ENCODE data around the gene COLQ.
"Not testable (repeated sequence)": the region's sequence is repeated elsewhere in the genome, so short reads cannot be mapped to it uniquely, and the experiment has no call there.

Gene COLQ

DNA sequence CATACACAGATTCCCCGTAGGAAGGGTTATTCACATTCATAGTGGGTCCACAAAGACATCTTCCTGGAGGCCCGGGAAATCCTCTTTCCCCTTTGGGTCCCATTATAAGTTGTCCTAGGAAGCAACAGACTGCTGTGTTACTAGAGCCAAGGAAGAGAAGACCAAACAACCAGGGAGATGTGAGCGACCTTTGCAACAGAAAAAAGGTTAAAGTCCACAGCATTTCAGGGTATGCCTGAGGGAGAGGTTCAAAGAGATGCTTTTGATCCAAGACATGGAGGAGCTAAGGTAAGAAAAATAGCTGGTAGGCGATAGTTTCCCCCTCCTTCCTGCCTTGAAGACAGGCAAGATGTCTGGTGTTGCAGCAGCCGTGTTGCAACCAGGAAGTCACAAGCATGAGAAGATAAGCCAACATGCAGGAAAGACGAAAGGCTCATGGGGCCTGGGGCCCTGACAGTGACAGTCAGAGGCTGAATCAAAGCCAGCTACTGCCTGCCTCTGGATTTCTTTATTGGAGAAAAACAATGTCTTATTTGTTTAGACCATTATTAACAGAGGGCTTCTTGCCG lies 63.2 kb downstream of the COLQ start:
- no peak for DNase-seq (ENCODE audit: extremely low read depth in 1 of 2, low read depth in 1 of 2)

DNA sequence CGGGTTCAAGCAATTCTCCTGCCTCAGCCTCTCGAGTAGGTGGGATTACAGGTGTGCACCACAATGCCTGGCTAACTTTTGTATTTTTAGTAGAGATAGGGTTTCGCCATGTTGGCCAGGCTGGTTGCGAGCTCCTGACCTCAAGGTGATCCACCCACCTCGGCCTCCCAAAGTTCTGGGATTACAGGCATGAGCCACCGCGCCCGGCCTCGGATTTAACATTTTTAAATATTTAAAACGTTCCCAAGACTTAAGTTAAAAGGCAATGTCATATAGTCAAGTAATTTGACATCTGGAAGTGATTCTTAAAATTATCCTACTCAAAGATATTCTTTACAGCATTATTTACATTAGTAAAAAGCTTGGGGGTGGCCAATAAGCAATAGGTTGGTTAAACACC lies 64.6 kb downstream of the COLQ start:
- DNase-seq (ENCODE audit: extremely low read depth in 1 of 2, low read depth in 1 of 2), result not testable (repeated sequence)

DNA sequence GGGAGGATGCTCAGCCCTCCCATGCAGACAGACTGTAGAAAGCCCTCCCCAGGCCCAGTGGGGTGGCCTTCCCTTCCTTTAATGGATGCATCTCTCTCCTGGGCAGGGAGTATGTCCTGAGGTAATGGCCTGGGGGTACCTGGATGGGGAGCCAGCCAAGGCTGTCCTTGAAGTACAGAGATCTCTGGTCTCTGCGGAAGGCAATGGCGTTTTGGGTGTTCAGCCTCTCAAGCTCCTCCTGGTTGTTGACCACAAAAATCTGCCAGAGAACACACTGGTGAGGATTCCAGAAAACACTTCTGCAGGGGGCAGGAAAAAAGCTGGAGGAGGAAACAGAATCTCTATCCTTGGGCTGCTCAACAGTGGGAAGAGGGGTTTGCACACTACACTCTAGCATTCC lies 65.2 kb downstream of the COLQ start:
- DNase-seq (ENCODE audit: extremely low read depth in 1 of 2, low read depth in 1 of 2), result no peak

DNA sequence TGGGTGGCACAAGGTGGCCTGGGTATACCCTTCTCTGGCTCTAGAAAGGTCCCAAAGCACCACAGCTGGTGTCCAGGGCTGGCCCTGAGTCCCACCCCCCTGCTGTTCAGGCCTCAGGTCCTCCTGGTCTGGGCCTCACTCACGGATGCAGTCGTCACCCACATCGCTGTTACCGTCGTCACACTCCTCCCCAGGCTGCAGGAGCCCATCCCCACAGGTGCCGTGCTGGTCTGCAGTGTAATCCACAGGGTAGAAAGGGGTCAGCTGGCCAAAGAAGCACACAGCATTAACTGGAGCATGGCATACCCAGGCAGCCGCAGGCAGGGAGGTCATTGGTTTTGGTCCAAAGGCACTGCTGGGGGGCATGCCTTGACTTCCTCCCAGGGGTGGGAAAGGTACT lies 65.8 kb downstream of the COLQ start:
- no peak for DNase-seq (ENCODE audit: extremely low read depth in 1 of 2, low read depth in 1 of 2)

DNA sequence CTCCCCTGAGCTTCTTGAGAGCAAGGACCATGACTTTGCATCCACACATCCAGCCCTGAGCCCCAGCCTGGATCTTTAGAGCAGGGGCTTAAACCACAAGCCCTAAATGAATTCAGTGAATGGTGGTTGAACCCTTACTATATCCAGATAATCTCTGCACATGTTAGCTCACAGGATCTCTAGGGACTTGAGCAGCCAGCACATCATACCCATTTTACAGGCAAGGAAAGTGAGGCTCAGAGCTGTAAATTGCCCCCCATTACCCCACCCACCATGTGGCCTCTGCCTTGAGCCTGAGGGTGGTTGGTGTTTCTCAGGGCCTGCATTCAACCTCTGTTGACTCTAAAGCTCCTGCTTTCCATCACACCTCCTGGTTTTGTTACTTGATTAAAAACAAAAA lies 66.5 kb downstream of the COLQ start:
- no peak for DNase-seq (ENCODE audit: extremely low read depth in 1 of 2, low read depth in 1 of 2)

DNA sequence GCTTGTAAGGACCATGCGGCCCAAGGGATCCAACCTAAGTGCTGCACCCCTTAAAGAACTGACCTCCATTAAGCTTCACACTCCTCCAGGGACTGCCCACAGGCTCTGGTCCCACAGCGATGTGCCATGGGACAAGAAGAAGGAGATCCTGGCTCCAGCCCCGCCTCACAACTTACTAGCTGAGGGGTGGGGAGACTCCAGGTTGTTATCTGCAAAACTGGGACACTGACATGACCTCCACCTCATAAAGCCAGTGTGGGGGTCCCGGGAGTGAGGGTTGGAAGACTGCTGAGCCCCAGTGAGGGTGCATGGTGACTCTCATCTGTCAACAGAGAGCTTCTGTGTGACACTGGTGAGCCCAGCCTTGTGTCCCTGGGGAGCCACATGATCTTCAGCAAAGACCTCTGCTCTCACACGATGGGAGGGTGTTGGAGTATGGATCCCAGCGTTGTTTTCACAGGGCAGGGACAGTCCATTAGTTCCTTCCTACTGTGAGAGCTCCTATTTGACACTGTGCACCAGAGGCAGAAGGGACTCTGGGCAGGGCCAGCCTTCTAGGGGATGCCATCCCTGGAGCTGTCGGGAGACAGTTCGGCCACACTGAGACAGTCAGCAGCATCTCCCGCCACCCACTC lies 67.4 kb downstream of the COLQ start:
- DNase-seq (ENCODE audit: extremely low read depth in 1 of 2, low read depth in 1 of 2), result no peak

DNA sequence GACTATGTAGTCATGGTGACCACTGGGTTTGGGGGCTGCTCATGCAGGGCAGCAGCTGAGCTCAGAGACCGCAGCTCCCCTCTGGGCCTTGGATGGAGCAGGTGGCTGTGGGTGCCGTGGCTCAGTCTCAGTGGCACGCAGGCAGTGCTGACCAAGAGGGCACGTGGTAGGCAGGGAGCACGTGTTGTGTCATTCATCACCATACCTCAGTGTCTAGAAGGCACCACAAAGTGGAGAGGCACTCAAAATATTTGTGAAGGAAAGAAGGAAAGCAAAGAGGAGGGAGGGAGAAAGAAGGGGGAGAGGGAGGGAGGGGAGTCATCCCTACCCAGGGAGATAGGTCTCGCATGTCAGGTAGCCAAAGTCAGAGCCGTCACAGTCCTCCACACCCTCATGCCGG lies 68.0 kb downstream of the COLQ start:
- DNase-seq (ENCODE audit: extremely low read depth in 1 of 2, low read depth in 1 of 2), result no peak

DNA sequence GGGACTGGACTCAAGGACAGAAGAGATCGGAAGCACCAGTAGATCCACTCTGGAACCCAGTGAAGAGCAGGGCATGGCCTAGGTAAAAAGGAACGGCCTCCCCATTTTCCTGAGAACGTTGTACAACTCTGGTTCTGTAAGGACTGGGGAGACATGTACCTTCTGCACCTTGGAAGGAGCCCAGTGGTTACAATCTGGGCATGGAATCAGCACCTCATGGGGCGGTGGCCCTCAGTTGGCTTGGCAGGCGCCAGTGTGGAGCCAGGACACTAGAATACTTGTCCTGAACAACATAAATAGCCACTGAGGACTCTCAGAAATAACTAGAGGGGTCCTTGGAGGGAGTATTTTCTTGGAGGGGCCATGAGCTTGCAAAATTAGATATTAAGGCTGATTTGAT lies 68.5 kb downstream of the COLQ start:
- no peak for DNase-seq (ENCODE audit: extremely low read depth in 1 of 2, low read depth in 1 of 2)

DNA sequence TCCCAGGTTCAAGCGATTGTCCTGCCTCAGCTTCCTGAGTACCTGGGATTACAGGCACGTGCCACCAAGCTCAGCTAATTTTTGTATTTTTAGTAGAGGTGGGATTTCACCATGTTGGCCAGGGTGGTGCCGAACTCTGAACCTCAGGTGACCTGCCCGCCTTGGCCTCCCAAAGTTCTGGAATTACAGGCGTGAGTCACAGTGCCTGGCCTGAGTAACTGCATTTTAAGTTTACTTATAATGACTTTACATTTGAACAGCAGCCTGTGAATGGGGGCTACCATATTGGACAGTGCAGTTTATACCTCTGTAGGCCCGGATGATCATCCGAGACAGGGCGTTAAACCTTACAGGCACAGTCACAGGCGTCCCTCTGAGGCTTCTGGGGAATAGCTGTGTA lies 69.3 kb downstream of the COLQ start:
- no peak for DNase-seq (ENCODE audit: extremely low read depth in 1 of 2, low read depth in 1 of 2)

DNA sequence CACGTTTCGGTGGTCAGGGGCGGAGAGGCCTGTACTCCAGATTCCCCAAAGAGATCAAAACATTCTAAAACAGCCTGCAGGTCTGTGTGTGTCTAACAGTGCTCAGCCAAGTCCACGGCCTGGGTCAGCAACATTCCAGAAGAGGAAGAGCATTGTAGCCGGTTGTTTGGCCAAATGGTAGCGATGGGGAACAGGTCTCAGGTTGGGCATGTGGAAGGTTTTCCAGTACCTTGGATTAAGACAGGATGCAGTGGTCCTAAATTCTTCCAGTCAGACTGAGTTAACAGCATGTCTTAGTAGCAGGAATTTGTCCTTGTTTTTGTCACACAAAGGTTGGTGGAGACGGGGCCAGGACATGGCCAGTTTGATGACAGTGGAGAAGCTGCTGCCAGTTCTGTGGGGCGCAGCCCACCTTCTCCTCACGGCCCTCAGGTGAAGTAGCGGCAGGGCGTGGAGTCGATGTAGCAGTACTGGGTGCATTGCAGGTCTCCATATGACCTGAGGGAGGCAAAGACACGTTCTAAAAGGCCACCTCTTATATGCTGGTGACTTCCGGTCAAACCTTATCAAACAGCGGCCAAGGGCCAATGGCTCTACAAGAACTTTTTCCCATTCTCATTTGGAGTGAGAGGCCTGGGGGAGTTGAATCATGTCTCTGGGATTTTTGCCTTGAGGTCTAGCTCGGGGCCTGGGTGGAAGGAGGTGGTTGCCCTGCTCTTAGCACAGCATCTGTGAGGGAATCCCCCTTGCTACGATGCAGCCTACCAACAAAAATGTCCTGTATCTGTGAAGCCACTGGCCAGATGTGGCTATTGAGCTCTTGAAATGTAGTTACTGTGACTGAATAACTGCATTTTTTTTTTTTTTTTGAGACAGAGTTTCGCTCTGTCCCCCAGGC lies 70.0 kb downstream of the COLQ start:
- DNase-seq (ENCODE audit: extremely low read depth in 1 of 2, low read depth in 1 of 2), result no peak

DNA sequence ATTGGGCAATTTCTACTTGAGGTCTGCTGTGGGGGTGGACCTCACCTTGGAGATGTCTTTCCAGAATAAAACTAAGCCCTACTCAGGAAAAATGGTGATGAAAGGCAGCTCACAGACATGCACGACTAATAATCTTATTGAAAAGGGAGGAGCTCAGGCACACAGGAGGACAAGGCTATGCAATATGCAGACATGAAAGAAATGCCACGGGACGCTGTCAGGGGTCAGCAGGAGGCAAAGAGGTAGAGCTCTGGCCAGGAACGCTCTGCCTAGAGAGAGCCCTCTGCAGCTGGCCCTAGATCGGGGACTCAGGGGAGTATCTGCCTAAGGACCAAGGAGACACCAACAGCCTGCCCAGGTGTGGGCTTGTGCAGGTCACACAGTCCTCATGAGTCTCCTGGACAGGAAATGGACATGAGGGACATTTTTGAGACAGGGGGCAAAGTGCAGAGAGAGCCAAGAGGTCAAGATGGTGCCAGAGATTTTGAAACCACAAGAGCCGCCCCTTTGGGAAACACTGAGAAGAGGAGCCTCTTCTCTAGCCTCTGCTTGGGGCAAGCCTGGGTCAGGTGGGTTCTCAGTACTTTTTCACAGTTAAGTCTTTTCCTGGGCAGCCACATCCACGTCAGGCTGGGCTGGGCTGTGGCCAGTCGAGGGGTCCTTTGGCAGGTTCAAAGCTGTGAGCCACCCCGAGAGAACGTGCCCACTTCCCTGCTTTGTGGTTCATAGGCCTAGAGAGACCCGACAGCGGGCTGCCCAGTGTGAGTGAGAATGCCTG lies 70.9 kb downstream of the COLQ start:
- DNase-seq (ENCODE audit: extremely low read depth in 1 of 2, low read depth in 1 of 2), result no peak

DNA sequence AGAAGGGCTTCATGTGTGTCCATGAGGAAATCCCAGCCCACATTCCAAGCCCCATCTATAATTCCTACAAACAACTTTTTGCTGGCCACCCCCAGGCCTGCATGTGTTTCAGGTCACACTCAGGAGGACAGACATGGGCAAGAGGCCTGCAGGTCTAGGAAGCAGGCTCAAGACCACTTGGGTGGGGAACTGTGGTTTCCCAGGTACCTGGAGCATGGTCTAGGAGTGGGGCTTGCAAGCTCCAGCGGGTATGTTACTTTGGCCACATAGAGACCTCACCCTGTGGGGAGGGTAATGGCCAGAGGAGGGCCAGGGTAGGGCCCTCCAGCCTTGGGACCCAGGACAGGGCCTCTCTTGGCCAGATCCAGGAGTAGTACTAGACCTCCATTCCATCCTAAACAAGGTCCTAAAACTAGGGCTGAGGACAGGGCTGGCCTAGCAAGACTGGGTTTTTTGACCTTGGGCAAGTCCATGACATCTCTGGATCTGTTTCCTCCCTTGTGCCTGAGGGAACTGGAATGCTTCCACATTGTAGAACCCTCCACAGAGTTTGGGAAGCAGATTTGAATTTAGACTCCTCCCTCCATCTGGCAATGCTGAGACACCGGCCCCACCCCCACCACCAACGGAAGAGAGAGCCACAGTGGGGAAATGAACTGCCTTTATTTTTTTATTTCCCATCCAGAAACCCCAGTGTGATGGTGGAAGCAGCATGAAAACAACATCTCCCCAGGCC lies 71.8 kb downstream of the COLQ start:
- no peak for DNase-seq (ENCODE audit: extremely low read depth in 1 of 2, low read depth in 1 of 2)

DNA sequence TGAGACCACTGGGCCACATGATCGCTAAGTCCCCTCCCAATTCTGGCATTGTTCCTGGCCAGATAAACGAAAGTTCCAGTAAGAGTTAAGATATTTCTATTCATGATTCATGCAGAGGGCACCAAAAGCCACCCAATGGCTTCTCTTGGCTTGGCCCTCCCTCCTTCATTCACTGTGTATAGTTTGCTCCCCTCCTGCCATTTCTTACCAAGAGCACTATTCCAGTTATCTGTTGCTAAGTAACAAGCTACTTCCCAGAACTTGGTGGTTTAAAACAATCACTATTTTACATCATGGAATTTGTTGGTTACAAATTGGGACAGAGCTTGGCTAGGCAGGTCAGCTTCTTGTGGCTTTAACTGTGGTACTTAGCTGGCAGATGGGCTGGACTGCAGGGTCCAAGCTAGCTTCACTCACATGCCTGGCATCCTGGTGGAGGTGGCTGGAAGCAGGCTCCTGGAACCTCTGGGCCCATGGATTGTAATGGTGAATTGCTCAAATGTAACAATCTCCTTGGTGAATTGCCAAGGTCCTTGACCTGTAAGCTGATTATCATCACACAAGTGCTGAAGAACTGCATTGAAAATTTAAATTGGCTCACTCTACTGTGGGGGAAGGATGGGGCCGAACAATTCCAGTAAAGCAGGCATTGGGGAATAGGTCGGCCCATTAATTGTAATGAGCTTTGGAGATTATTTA lies 77.5 kb downstream of the COLQ start:
- no peak for DNase-seq (ENCODE audit: extremely low read depth in 1 of 2, low read depth in 1 of 2)

DNA sequence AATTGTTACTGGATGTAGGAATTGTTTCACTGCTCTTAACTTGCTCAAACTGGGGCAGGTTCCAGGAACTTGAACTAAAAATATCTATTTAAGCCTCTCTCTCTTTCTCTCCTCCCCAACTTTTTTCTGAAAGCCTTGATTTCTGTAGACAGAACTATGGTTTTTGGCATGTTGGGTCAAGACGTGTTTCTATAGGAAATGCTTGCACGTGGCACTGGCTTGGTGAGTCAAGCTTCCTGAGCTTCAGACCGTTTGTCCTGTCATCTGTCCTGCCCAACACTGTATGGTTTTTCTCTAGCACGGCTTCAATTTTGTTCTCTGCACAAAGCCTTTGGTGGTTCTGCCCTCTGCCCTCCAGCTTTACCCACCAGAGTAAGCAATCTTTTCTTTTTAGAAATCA lies 80.6 kb downstream of the COLQ start:
- DNase-seq (ENCODE audit: extremely low read depth in 1 of 2, low read depth in 1 of 2), result no peak

DNA sequence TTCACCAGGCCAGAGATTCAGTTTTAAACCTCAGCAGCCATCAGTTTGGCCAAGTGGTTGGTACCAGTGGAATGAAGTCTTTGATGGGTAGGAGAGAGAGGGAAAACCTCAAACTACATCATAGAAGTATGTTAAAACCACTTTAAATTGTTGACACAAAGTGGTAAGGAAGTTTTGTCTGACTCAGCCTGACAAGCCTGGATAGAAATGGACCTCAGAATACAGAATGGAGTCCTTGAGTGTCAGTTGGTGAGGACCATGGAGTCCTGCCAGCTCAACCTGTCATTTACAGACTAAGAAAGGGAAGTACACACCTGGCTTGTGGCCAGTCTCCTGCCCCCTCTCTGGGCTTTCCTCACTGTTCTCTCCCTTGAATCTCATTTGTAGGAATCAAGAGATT lies 82.0 kb downstream of the COLQ start:
- no peak for DNase-seq (ENCODE audit: extremely low read depth in 1 of 2, low read depth in 1 of 2)

DNA sequence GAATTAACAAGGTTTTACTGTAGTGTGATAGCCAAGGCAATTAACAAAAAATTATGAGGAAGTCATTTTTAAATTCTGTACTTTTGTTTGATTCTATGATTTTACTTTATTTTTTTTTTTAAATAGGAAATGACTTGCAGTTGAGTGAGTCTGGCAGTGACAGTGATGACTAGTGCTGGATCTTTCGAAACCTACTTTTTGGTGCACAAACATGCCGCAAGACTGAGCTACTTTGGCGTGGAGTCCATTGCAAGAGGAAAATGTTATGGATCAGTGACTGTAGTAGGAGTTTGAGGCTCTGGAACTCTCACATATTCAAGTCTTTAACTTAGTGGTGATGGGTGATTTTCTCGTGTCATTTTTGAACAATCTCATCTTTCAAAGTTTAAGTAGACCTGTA lies 82.5 kb downstream of the COLQ start:
- no peak for DNase-seq (ENCODE audit: extremely low read depth in 1 of 2, low read depth in 1 of 2)

DNA sequence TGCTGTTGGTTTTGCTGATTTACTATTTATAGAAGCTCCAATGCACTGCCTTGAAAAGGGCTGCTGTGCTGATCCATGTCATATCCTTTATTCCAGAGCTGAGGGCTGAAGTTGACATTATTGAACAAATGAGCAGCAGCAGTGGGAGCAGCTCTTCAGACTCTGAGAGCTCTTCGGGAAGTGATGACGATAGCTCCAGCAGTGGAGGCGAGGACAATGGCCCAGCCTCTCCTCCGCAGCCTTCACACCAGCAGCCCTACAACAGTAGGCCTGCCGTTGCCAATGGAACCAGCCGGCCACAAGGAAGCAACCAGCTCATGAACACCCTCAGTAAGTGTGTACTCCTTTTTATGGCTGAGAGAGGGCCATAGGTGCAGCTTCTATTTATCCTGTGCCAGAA lies 85.3 kb downstream of the COLQ start:
- no peak for DNase-seq (ENCODE audit: extremely low read depth in 1 of 2, low read depth in 1 of 2)

DNA sequence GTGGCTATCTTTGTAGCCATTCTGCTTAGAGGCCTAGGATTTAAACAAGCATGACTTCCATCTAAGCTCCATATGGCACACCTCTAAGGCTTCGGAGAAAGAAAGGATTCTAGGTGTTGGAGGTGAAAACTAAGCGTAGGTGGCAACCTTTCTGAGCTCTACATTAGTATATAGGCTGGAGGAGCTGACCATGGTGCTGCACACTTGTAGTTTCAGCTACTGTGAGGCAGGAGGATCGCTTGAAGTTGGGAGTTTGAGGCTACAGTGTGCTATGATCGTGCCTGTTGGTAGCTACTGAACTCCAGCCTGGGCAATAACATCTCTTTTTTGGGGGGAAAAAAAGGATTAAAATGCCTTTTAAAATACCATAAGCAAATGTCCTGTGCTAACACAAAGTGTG lies 86.8 kb downstream of the COLQ start:
- no peak for DNase-seq (ENCODE audit: extremely low read depth in 1 of 2, low read depth in 1 of 2)

DNA sequence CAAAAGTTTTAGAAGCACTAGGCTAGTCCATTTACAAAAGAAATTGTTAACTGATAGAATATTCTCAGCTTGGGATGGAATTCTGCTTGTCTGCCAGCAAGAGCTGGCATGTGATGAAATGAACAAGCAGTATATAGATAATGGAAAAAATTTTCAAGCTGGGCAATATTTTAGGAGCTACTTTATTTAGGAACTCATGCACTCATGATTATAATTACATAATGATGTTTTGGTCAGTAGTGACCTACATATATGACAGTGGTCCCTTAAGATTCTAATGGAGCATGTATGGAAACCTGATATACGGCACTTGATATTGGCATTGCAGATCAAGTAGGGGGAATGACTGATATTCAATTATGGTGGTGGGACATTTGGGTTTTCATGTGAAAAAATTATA lies 88.0 kb downstream of the COLQ start:
- no peak for DNase-seq (ENCODE audit: extremely low read depth in 1 of 2, low read depth in 1 of 2)

DNA sequence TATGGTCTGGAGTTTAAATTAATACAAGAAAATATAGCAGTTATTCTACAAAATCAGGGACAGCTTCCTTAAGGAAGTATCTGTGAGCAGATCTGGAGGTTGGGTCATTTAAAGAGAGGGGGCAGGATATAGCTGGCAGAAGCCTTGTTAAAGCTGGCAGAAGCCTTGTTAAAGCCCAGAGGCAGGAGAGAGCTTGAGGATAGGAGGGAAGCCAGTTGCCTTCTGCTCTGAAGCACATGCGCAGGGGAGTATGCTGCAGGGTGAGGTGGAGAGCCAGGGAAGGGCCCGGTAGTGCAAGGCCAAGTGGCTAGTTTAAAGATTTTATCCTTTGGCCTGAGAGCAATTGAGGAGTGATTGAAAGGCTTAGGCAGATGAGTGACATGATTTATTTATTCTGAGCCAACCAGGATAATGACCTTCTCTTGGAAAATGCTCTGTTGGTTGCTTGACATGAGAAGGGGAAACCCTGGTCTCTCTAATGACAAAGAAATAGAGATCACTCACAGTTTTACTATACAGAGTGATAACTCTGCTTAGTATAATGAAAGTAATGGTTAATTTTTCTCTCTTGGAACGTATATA lies 90.2 kb downstream of the COLQ start:
- no peak for DNase-seq (ENCODE audit: extremely low read depth in 1 of 2, low read depth in 1 of 2)
